Neutrophil (primary cell): ENCODE results near the gene PER1.

ENCODE experiments used
- H3K27ac ChIP-seq: fragments of 200-600 bp; sonication (generic); 2 replicates; pipeline ENCODE4 v1.5.1; 2016; ENCODE audit warnings: mild to moderate bottlenecking, moderate library complexity
- H3K27me3 ChIP-seq: fragments of 200-600 bp; sonication (generic); 2 replicates; pipeline ENCODE4 v1.6.0; 2016; ENCODE audit warnings: mild to moderate bottlenecking
- H3K36me3 ChIP-seq: fragments of 200-600 bp; sonication (generic); 2 replicates; pipeline ENCODE4 v1.5.1; 2017
- H3K4me1 ChIP-seq, 2 experiments: fragments of 200-600 bp in 1 of 2; sonication (generic) in 1 of 2; 1 replicate in 1 of 2; 2 replicates in 1 of 2; pipeline versions ENCODE4 v1.5.1 to v1.6.1; 2013 to 2016; ENCODE audit warnings: low read depth in 1 of 2, low read length in 1 of 2, mild to moderate bottlenecking in 1 of 2, moderate library complexity in 1 of 2; ENCODE audit not compliant: control insufficient read depth in 1 of 2, insufficient read depth in 1 of 2
- H3K4me3 ChIP-seq, 2 experiments: fragments of 200-600 bp in 1 of 2; sonication (generic) in 1 of 2; 1 replicate in 1 of 2; 2 replicates in 1 of 2; pipeline ENCODE4 v1.5.1; 2013 to 2016; ENCODE audit warnings: low read depth in 1 of 2, low read length in 1 of 2, mild to moderate bottlenecking in 1 of 2, moderate library complexity in 1 of 2
- H3K9me3 ChIP-seq: fragments of 200-600 bp; sonication (generic); 2 replicates; pipeline ENCODE4 v1.5.1; 2016
- TF ChIP-seq, protein P1 (sequence below): fragments of 200-600 bp; sonication (generic); IDR thresholded peaks from 2 replicates; pipeline ENCODE4 v1.5.1; 2016; ENCODE audit warnings: antibody characterized with exemption

PER1 gene

DNA sequence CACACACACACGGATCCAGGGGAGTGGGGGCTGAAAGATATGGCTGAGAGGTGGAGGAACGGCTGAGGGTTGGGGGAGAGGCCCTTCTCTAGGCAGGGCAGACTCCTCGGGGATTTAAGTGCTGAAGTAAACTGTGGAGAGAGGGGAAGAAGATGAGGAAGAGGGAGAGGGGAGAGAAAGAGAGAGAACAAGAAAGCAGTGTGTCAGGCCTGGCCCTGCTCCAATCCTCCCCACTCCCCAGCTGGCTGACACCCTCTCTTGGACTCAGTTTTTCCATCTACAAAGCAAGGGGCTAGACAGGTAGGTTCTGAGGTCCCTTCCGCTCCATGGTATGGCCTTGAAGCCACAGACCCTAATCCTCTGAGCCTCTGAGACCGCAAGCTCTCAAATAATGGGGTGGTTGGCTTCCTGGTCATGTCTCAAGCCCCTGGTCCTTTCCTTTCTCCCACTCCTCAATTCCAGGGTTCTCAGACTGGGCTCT is 8.6 kb upstream of the PER1 start:
- Histone ChIP-seq H3K4me3 (peak overlapping the region; percentile 94 to 95), H3K27me3 (no peaks in the 10 kb centered on the region), H3K27ac (peak overlapping the region; percentile 95), H3K36me3 (peaks cover 33% of the 10 kb centered on the region), H3K4me1 (peaks cover 69 to 70% of the 10 kb centered on the region in 2 experiments), H3K9me3 (no peaks in the 10 kb centered on the region)
- TF ChIP-seq, protein P1, sequence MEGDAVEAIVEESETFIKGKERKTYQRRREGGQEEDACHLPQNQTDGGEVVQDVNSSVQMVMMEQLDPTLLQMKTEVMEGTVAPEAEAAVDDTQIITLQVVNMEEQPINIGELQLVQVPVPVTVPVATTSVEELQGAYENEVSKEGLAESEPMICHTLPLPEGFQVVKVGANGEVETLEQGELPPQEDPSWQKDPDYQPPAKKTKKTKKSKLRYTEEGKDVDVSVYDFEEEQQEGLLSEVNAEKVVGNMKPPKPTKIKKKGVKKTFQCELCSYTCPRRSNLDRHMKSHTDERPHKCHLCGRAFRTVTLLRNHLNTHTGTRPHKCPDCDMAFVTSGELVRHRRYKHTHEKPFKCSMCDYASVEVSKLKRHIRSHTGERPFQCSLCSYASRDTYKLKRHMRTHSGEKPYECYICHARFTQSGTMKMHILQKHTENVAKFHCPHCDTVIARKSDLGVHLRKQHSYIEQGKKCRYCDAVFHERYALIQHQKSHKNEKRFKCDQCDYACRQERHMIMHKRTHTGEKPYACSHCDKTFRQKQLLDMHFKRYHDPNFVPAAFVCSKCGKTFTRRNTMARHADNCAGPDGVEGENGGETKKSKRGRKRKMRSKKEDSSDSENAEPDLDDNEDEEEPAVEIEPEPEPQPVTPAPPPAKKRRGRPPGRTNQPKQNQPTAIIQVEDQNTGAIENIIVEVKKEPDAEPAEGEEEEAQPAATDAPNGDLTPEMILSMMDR: no peak

DNA sequence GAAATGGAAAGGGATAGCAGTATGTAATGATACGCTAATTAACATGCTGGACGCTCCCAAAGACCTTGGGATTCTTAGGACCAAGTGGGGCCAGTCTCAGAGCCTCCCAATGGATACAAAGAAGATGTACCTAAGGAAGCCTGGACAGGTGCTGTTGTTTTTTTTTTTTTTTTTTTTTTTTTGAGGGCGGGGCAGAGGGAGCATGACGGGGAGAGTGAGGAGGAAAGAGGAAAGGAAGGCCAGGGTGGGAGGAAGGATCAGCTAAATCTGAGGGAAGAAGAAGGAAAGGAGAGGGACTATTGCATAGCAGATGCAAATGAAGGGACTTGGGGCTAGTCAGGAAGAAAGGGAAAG is 8.0 kb upstream of the PER1 start:
- no peaks in the 10 kb centered on the region for H3K9me3 ChIP-seq
- peaks cover 75 to 76% of the 10 kb centered on the region in 2 experiments for H3K4me1 ChIP-seq
- H3K27ac ChIP-seq: peak overlapping the region; percentile 95
- peaks cover 33% of the 10 kb centered on the region for H3K36me3 ChIP-seq
- TF ChIP-seq, protein P1: no peak
- H3K4me3 ChIP-seq: no peak overlapping the region
- H3K27me3 ChIP-seq: no peaks in the 10 kb centered on the region

GRCh38 chr17:8159459-8160223 is 7.4 kb upstream of the PER1 start:
- Histone ChIP-seq H3K27me3 (no peaks in the 10 kb centered on the region), H3K4me3 (no peak overlapping the region), H3K36me3 (peaks cover 33% of the 10 kb centered on the region), H3K9me3 (no peaks in the 10 kb centered on the region), H3K27ac (peak overlapping the region; percentile 82), H3K4me1 (peaks cover 76 to 77% of the 10 kb centered on the region in 2 experiments)
- TF ChIP-seq, protein P1: no peak

- Histone ChIP-seq H3K36me3 (peaks cover 33% of the 10 kb centered on the region), H3K4me1 (peaks cover 76 to 77% of the 10 kb centered on the region in 2 experiments), H3K4me3 (peak overlapping the region in 1 of 2 experiments; percentile 21), H3K27me3 (no peaks in the 10 kb centered on the region), H3K9me3 (no peaks in the 10 kb centered on the region), H3K27ac (peak overlapping the region; percentile 82)
- TF ChIP-seq, protein P1: no peak
Measured at GRCh38 chr17:8159032-8159400, 6.8 kb upstream of the PER1 start.

- Histone ChIP-seq H3K4me1 (peaks cover 76 to 77% of the 10 kb centered on the region in 2 experiments), H3K4me3 (peak overlapping the region; percentile 18 to 21), H3K27ac (peak overlapping the region; percentile 82)
Measured at GRCh38 chr17:8158267-8159031, 6.2 kb upstream of the PER1 start.

More at GRCh38 chr17:8158267-8159031, 6.2 kb upstream of the PER1 start:
- H3K9me3 ChIP-seq: no peaks in the 10 kb centered on the region
- peaks cover 33% of the 10 kb centered on the region for H3K36me3 ChIP-seq
- TF ChIP-seq, protein P1: peak; percentile 96
- no peaks in the 10 kb centered on the region for H3K27me3 ChIP-seq
